K562 (cell line): ENCODE measurements around the gene CDRT4. TPM values are rescaled to one million over a fixed set of nuclear protein-coding genes. Genes with fewer than 3 reads are reported as not detected.

Experiments used
- ATAC-seq: fragments of 200-7000 bp; cut with Tn5 transposase; 3 replicates; pipeline ENCODE4 v1.9.1; 2020; ENCODE audit warnings: moderate library complexity
- BruUV-seq: library from RNA; stranded (reverse); fragments of 400-500 nt; replicated peaks from 2 replicates; lab custom pipeline; 2021; lab: Mats Ljungman, UMichigan
- CTCF ChIA-PET: fragments of 300-600 bp; formaldehyde crosslinking; extraction: SDS; loops from one replicate; lab custom pipeline; 2021; ENCODE audit warnings: low intra/inter-chr PET ratio; lab: Yijun Ruan, JAX
- POLR2A ChIA-PET: fragments of 300-600, 350-650 bp; sonication (Branson Sonifier 250); formaldehyde crosslinking; extraction: SDS; loops from one replicate; lab custom pipeline; 2021; ENCODE audit warnings: antibody characterized with exemption, inconsistent platforms; lab: Yijun Ruan, JAX
- DNase-seq, 4 experiments: peaks; one replicate each; pipeline versions ENCODE4 v3.0.0 to v3.0.0-alpha.2; 2011 to 2018; ENCODE audit warnings: low spot score in 3 of 4, mixed read lengths in 3 of 4; ENCODE audit errors: extremely low read depth in 1 of 4
- FAIRE-seq: peaks from 2 replicates; lab custom pipeline; 2011; peaks lifted over from hg19 to GRCh38; lab: Jason Lieb, UNC
- H2AFZ ChIP-seq: 2 replicates; pipeline ENCODE4 v1.6.0; 2011; ENCODE audit warnings: low read depth, low read length, control low read depth, inconsistent platforms
- H3K27ac ChIP-seq: fragments of 200-600 bp; 3 replicates; pipeline ENCODE4 v1.8.0; 2011; ENCODE audit warnings: low read depth, mild to moderate bottlenecking, control low read depth, inconsistent platforms, low read length, moderate library complexity, mixed read lengths; ENCODE audit errors: extremely low read depth
- H3K27me3 ChIP-seq, 2 experiments: fragments of 300-600 bp in 1 of 2; 2 replicates in 1 of 2; 3 replicates in 1 of 2; pipeline versions ENCODE4 v1.6.0 to v1.8.0; 2011; ENCODE audit warnings: inconsistent platforms in 2 of 2, low read length in 2 of 2, mild to moderate bottlenecking in 1 of 2, mixed read lengths in 1 of 2, moderate library complexity in 1 of 2; ENCODE audit not compliant: control insufficient read depth in 2 of 2, insufficient read depth in 2 of 2
- H3K36me3 ChIP-seq: fragments of 300-600 bp; 3 replicates; pipeline ENCODE4 v1.8.0; 2011; ENCODE audit warnings: mild to moderate bottlenecking, low read length, inconsistent platforms; ENCODE audit not compliant: control insufficient read depth, insufficient read depth
- H3K4me1 ChIP-seq, 2 experiments: fragments of 200-600 bp in 1 of 2; replicated peaks in 1 of 2; 2 replicates in 1 of 2; 3 replicates in 1 of 2; pipeline versions ENCODE4 v1.5.1 to v1.8.0; 2011; ENCODE audit warnings: inconsistent platforms in 2 of 2, low read length in 2 of 2, mild to moderate bottlenecking in 1 of 2, mixed read lengths in 1 of 2, moderate library complexity in 1 of 2; ENCODE audit not compliant: control insufficient read depth in 2 of 2, insufficient read depth in 2 of 2
- H3K4me2 ChIP-seq: 2 replicates; pipeline ENCODE4 v1.6.1; 2011; ENCODE audit warnings: low read length, control low read depth, inconsistent platforms, mixed read lengths; ENCODE audit not compliant: insufficient read depth
- H3K4me3 ChIP-seq: fragments of 200-600 bp; sonication (generic), shearing (Covaris generic); 2 replicates; pipeline ENCODE4 v1.5.1; 2016; ENCODE audit warnings: control low read depth, inconsistent platforms
- H3K79me2 ChIP-seq: fragments of 200-600 bp; 3 replicates; pipeline ENCODE4 v1.8.0; 2011; ENCODE audit warnings: low read length, inconsistent platforms; ENCODE audit not compliant: control insufficient read depth, insufficient read depth
- H3K9ac ChIP-seq, 2 experiments: 2 replicates each; pipeline versions ENCODE4 v1.6.0 to v1.6.1; 2011; ENCODE audit warnings: low read depth in 2 of 2, low read length in 2 of 2, control low read depth in 1 of 2, inconsistent platforms in 1 of 2, mild to moderate bottlenecking in 1 of 2, mixed read lengths in 1 of 2; ENCODE audit not compliant: insufficient read depth in 1 of 2
- H3K9me1 ChIP-seq: one replicate; pipeline ENCODE4 v1.6.0; 2011; ENCODE audit warnings: inconsistent platforms, mild to moderate bottlenecking, low read length, moderate library complexity; ENCODE audit not compliant: control insufficient read depth, insufficient read depth
- H3K9me3 ChIP-seq: replicated peaks from 2 replicates; pipeline ENCODE4 v1.5.1; 2011; ENCODE audit warnings: low read depth, low read length, inconsistent platforms; ENCODE audit not compliant: control insufficient read depth, insufficient read depth
- H4K20me1 ChIP-seq: replicated peaks from 2 replicates; pipeline ENCODE4 v1.6.1; 2011; ENCODE audit warnings: low read length, inconsistent platforms, mixed read lengths; ENCODE audit not compliant: control insufficient read depth, insufficient read depth
- CBFA2T3 ChIP-seq: fragments of 450-650 bp; IDR thresholded peaks from 2 replicates; pipeline ENCODE4 v1.6.1; 2017
- GTF2B ChIP-seq: IDR thresholded peaks from 2 replicates; pipeline ENCODE4 v1.6.1; 2011; ENCODE audit not compliant: insufficient read length; ENCODE audit errors: extremely low read depth
- HDAC6 ChIP-seq: IDR thresholded peaks from 2 replicates; pipeline ENCODE4 v1.6.1; 2012; ENCODE audit warnings: low read depth, mild to moderate bottlenecking, control low read depth, inconsistent platforms, low read length, moderate library complexity
- HMG20A ChIP-seq: fragments of 450-650 bp; formaldehyde crosslinking; conservative IDR thresholded peaks from 2 replicates; pipeline ENCODE4 v1.4.0; 2020; ENCODE audit warnings: mild to moderate bottlenecking, mixed read lengths
- KAT2B ChIP-seq: IDR thresholded peaks from one replicate; pipeline ENCODE4 v1.6.1; 2012; ENCODE audit warnings: low read depth, mild to moderate bottlenecking, control low read depth, inconsistent platforms, low read length, moderate library complexity
- NCOA1 ChIP-seq: fragments of 450-650 bp; IDR thresholded peaks from 2 replicates; pipeline ENCODE4 v1.6.1; 2016; ENCODE audit warnings: low read depth
- NONO ChIP-seq, 2 experiments: fragments of 200-400 bp in 1 of 2; fragments of 450-650 bp in 1 of 2; formaldehyde crosslinking in 1 of 2; IDR thresholded peaks; 2 replicates each; pipeline ENCODE4 v1.6.1; 2017; ENCODE audit warnings: low read depth in 2 of 2, mild to moderate bottlenecking in 2 of 2, moderate library complexity in 2 of 2, low read length in 1 of 2
- PHTF2 ChIP-seq: fragments of 250-450 bp; sonication (Bioruptor Pico); IDR thresholded peaks from 2 replicates; pipeline ENCODE4 v1.5.0; 2021; ENCODE audit warnings: mild to moderate bottlenecking
- TAF1 ChIP-seq: IDR thresholded peaks from 2 replicates; pipeline ENCODE4 v1.6.1; 2011; ENCODE audit warnings: mild to moderate bottlenecking, low read length, moderate library complexity; ENCODE audit not compliant: insufficient read depth, control insufficient read depth, severe bottlenecking; ENCODE audit errors: extremely low read depth
- TCF15 ChIP-seq: fragments of 250-450 bp; sonication (Bioruptor Pico); IDR thresholded peaks from 2 replicates; pipeline ENCODE4 v1.8.0; 2022; ENCODE audit warnings: moderate library complexity, mild to moderate bottlenecking, inconsistent platforms
- ZC3H4 ChIP-seq: sonication (generic); formaldehyde crosslinking; IDR thresholded peaks from 2 replicates; pipeline ENCODE4 v1.9.0; 2021; ENCODE audit warnings: missing genetic modification reagents, borderline replicate concordance
- ZNF668 ChIP-seq: fragments of 250-450 bp; sonication (Bioruptor Pico); IDR thresholded peaks from 2 replicates; pipeline ENCODE4 v1.8.0; 2022; ENCODE audit warnings: mild to moderate bottlenecking, inconsistent platforms
- ZNF77 ChIP-seq: fragments of 250-450 bp; sonication (Bioruptor Pico); IDR thresholded peaks from 2 replicates; pipeline ENCODE4 v1.5.0; 2020
- ZZZ3 ChIP-seq: fragments of 450-650 bp; IDR thresholded peaks from 2 replicates; pipeline ENCODE4 v1.6.1; 2016; ENCODE audit warnings: antibody characterized with exemption, mild to moderate bottlenecking, moderate library complexity
- WGBS: fragments of 100-300 bp; shearing (Covaris generic); methylation state at CpG from one replicate; pipeline ENCODE4 v1.1.6; 2016; ENCODE audit warnings: low coverage, mixed read lengths; ENCODE audit not compliant: insufficient coverage; ENCODE audit errors: missing lambda C conversion rate; 5-methylcytosine and 5-hydroxymethylcytosine counted together
- in situ Hi-C: fragments of 300-500 bp; cut with MboI; formaldehyde crosslinking; loops from 4 replicates; pipeline ENCODE4 v1.15.0; 2018; ENCODE audit warnings: inconsistent platforms, mixed read lengths
- intact Hi-C: fragments of 100-400 bp; cut with micrococcal nuclease; formaldehyde crosslinking; loops from 2 replicates; pipeline ENCODE4 v1.14.2; 2022
- polyA plus RNA-seq, 8 experiments: library from polyadenylated mRNA; depleted of rRNA in 4 of 8; stranded (reverse) in 5 of 8; unstranded in 3 of 8; fragments of >200 nt; fragmentation: Nextera tagmentation in 2 of 8; fragmentation: Illumina TruSeq in 1 of 8; extraction: Ambion mirVana in 2 of 8; extraction: Trizol in 1 of 8; gene quantifications; 2 replicates each; pipeline versions ENCODE4 v1.2.1 to v1.2.3, GENCODE V29; 2011 to 2014; ENCODE audit warnings: inconsistent platforms in 1 of 8, missing spikeins in 1 of 8
- total RNA-seq, 7 experiments: library from RNA; depleted of rRNA in 6 of 7; stranded (reverse); fragments of >200 nt in 6 of 7; fragmentation: Illumina TruSeq in 2 of 7; extraction: Trizol in 2 of 7; gene quantifications; 2 replicates each; pipeline versions ENCODE4 v1.2.1 to v1.2.3, GENCODE V29; 2011 to 2021; ENCODE audit warnings: low replicate concordance in 1 of 7
- TF ChIP-seq, protein P1 (sequence below), 2 experiments: fragments of 450-650 bp; conservative IDR thresholded peaks; 2 replicates each; pipeline ENCODE4 v1.6.1; 2017; ENCODE audit warnings: mild to moderate bottlenecking in 2 of 2, moderate library complexity in 2 of 2
- TF ChIP-seq, protein P2 (sequence below): fragments of 450-650 bp; IDR thresholded peaks from 2 replicates; pipeline ENCODE4 v1.6.1; 2016

Gene CDRT4
- total and polyA plus RNA-seq, 9 of the 15 experiments (the other 6 are each of a cell fraction or from before 2014, with no cell fraction given): 1.7 to 6.4 (median 3.5) TPM

DNA sequence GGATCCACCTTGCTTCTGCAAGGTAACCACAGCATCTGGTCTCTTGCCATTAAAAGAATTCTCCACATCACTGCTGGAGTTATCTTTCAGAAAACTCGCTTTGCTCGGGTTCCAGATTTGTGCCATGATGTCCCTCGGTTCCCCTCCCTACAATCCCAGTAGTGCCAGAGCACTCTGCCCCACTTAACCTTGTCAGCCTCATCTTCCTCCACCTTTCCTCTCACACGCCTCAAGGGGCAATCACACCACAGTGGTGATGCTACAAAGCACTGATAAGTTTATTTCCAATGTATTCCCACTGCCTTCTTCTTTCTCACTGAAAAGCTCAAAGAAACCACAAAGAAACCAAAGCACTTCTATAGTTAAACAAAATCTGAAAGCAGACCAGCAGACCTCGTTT is 11.4 kb upstream of the CDRT4 start:
- CTCF ChIA-PET: no interaction called here

More for the DNA sequence above, 11.4 kb upstream of the CDRT4 start:
- H4K20me1 ChIP-seq: no peaks in the 10 kb centered on the region
- H3K4me3 ChIP-seq: no peak overlapping the region
- in situ Hi-C loops: no loop called here
- H3K4me1 ChIP-seq: no peaks in the 10 kb centered on the region
- DNase-seq: no peak
- no peak overlapping the region for H3K9ac ChIP-seq
- H3K27me3 ChIP-seq: no peaks in the 10 kb centered on the region
- POLR2A ChIA-PET: interaction anchor here (0.7 to 0.8 kb wide), 2 partner anchors 15 to 357 kb away, joined by 3 to 4 read pairs; no protein-coding TSS in a partner anchor
- H3K79me2 ChIP-seq: no peaks in the 10 kb centered on the region
- H2AFZ ChIP-seq: no peak overlapping the region
- no peaks in the 10 kb centered on the region for H3K9me1 ChIP-seq
- H3K9me3 ChIP-seq: no peaks in the 10 kb centered on the region
- BruUV-seq: no TSS peak
- H3K27ac ChIP-seq: no peak overlapping the region
- no peak overlapping the region for H3K4me2 ChIP-seq
- TF ChIP-seq, protein P1, sequence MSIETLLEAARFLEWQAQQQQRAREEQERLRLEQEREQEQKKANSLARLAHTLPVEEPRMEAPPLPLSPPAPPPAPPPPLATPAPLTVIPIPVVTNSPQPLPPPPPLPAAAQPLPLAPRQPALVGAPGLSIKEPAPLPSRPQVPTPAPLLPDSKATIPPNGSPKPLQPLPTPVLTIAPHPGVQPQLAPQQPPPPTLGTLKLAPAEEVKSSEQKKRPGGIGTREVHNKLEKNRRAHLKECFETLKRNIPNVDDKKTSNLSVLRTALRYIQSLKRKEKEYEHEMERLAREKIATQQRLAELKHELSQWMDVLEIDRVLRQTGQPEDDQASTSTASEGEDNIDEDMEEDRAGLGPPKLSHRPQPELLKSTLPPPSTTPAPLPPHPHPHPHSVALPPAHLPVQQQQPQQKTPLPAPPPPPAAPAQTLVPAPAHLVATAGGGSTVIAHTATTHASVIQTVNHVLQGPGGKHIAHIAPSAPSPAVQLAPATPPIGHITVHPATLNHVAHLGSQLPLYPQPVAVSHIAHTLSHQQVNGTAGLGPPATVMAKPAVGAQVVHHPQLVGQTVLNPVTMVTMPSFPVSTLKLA (conservative IDR thresholded peaks at IDR 0.05): no peak
- TF ChIP-seq HMG20A (CRISPR knock-in tag) (no peak), CBFA2T3 (no peak), TAF1 (no peak), ZNF668 (CRISPR knock-in tag) (no peak), NONO (IDR thresholded peaks at IDR 0.05; ENCODE audit: low read depth in 2 of 2, low read length in 1 of 2) (no peak), ZZZ3 (no peak), ZC3H4 (CRISPR knock-in tag) (no peak), ZNF77 (CRISPR knock-in tag) (no peak), GTF2B (no peak), HDAC6 (no peak), TCF15 (CRISPR knock-in tag) (no peak), NCOA1 (no peak), KAT2B (no peak), PHTF2 (no peak)
- TF ChIP-seq, protein P2, sequence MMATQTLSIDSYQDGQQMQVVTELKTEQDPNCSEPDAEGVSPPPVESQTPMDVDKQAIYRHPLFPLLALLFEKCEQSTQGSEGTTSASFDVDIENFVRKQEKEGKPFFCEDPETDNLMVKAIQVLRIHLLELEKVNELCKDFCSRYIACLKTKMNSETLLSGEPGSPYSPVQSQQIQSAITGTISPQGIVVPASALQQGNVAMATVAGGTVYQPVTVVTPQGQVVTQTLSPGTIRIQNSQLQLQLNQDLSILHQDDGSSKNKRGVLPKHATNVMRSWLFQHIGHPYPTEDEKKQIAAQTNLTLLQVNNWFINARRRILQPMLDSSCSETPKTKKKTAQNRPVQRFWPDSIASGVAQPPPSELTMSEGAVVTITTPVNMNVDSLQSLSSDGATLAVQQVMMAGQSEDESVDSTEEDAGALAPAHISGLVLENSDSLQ: no peak
- TF ChIP-seq, all 486 proteins: peak for 0
- no peaks in the 10 kb centered on the region for H3K36me3 ChIP-seq
- no peak for FAIRE-seq
- WGBS: 68% methylated on average over 5 of the region's 5 CpGs
- ATAC-seq: no peak
- intact Hi-C loops: no loop called here
